ENCODE data around the gene CCDC90B.

- TF ChIP-seq CTCF (conservative IDR thresholded peaks at IDR 0.05) (0 out of 2 replicates have a peak, but pooled peaks have one; percentile 17), EZH2 (IDR thresholded peaks at IDR 0.05; ENCODE audit: low read depth) (no peak)
Observed at GRCh38 chr11:83285151-83285770, 906 bp downstream of the CCDC90B start.
